ENCODE data around the gene PDZD7. TPM values are rescaled to one million over a fixed set of nuclear protein-coding genes. Genes with fewer than 3 reads are reported as not detected.

PDZD7 gene
- total RNA-seq, 2 experiments from 2014 or later = 1.7 to 3.1 TPM

DNA sequence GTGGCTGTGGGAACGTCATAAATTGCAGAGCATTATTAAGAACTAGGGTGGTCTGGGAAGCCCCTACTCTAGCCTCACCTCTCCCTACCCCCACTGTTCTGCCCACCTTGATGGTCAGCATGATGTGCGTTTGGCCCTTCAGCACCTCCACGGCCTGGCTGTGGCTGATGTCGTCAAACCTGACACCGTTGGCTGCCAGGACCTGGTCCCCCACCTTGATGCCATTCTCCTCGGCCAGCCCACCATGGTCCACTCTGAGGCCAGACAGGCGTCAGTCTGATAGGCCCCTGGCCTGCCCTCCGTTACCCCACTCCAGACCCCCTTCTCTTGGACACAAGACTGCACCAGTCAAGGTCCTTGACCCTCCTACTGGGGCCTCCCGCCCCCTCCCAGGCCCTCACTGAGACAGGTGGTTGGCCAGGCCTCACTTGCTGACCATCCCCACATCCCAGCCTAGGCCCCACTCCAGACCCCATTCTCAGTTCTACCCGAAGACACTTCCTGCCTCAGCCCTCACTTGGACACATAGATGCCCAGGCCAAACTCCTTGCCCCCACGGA is 9.2 kb downstream of the PDZD7 start:
- no peak for DNase-seq
- no peaks in the 10 kb centered on the region for H3K36me3 Mint-ChIP-seq (ENCODE audit: low read depth)

DNA sequence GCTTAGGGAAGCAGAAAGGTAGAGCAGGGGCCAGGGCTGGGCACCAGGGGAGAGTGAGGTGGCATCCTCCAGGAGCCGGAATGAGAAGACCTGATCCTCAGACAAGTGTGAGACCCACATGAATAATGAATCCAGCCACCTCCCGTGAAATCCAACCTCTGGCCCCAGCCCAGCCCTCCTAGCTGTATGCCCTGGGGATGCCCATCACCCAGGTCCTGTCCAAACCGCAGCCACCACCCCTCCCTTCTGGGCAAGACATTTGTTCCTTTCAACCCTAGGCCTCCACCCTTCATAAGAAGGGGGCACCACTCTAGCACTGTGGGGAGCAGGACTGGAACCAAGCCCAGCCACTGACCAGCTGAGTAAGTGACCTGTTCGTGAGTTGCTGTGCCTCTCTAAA is 9.7 kb downstream of the PDZD7 start:
- TF ChIP-seq, protein P1, sequence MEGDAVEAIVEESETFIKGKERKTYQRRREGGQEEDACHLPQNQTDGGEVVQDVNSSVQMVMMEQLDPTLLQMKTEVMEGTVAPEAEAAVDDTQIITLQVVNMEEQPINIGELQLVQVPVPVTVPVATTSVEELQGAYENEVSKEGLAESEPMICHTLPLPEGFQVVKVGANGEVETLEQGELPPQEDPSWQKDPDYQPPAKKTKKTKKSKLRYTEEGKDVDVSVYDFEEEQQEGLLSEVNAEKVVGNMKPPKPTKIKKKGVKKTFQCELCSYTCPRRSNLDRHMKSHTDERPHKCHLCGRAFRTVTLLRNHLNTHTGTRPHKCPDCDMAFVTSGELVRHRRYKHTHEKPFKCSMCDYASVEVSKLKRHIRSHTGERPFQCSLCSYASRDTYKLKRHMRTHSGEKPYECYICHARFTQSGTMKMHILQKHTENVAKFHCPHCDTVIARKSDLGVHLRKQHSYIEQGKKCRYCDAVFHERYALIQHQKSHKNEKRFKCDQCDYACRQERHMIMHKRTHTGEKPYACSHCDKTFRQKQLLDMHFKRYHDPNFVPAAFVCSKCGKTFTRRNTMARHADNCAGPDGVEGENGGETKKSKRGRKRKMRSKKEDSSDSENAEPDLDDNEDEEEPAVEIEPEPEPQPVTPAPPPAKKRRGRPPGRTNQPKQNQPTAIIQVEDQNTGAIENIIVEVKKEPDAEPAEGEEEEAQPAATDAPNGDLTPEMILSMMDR (IDR thresholded peaks at IDR 0.05) = no peak
- CTCF ChIA-PET = no interaction called here
- H3K9me3 ChIP-seq (ENCODE audit: control insufficient read depth in 1 of 2, insufficient read depth in 1 of 2, low read length in 2 of 2) = no peaks in the 10 kb centered on the region
- H3K27ac Mint-ChIP-seq = no peak overlapping the region
- POLR2A ChIA-PET = no interaction called here
- H3K36me3 Mint-ChIP-seq (ENCODE audit: low read depth) = no peaks in the 10 kb centered on the region
- H3K27me3 Mint-ChIP-seq = peaks cover 51% of the 10 kb centered on the region
- peaks cover 13% of the 10 kb centered on the region for H3K4me1 ChIP-seq (ENCODE audit: insufficient read depth, low read length)
- H3K4me3 Mint-ChIP-seq = no peak overlapping the region
- no peaks in the 10 kb centered on the region for H3K9me3 Mint-ChIP-seq
- H3K36me3 ChIP-seq (ENCODE audit: insufficient read depth, low read length) = no peaks in the 10 kb centered on the region
- no peak overlapping the region for H3K27ac ChIP-seq (ENCODE audit: low read depth in 1 of 2, low read length in 2 of 2)
- H3K4me3 ChIP-seq (ENCODE audit: low read length) = no peak overlapping the region
- DNase-seq = no peak
- intact Hi-C loops (cut with DNase I, micrococcal nuclease) = no loop called here
- no peak for ATAC-seq (ENCODE audit: poor library complexity)
- H3K27me3 ChIP-seq (ENCODE audit: control insufficient read depth in 1 of 2, insufficient read depth in 2 of 2, low read length in 2 of 2) = peaks cover 30% of the 10 kb centered on the region in 2 experiments
- peaks cover 4% of the 10 kb centered on the region for H3K4me1 Mint-ChIP-seq (ENCODE audit: low read depth)

More for the DNA sequence above, 9.2 kb downstream of the PDZD7 start:
- peaks cover 25 to 26% of the 10 kb centered on the region in 2 experiments for H3K27me3 ChIP-seq (ENCODE audit: control insufficient read depth in 1 of 2, insufficient read depth in 2 of 2, low read length in 2 of 2)
- no peaks in the 10 kb centered on the region for H3K36me3 ChIP-seq (ENCODE audit: insufficient read depth, low read length)
- Mint-ChIP-seq H3K9me3 (no peaks in the 10 kb centered on the region), H3K4me1 (ENCODE audit: low read depth) (peaks cover 4% of the 10 kb centered on the region), H3K27ac (no peak overlapping the region), H3K4me3 (no peak overlapping the region), H3K27me3 (peaks cover 45% of the 10 kb centered on the region)
- ATAC-seq (ENCODE audit: poor library complexity) = no peak
- H3K27ac ChIP-seq (ENCODE audit: low read depth in 1 of 2, low read length in 2 of 2) = no peak overlapping the region
- peaks cover 13% of the 10 kb centered on the region for H3K4me1 ChIP-seq (ENCODE audit: insufficient read depth, low read length)
- intact Hi-C loops (cut with DNase I, micrococcal nuclease) = no loop called here
- POLR2A ChIA-PET = no interaction called here
- H3K9me3 ChIP-seq (ENCODE audit: control insufficient read depth in 1 of 2, insufficient read depth in 1 of 2, low read length in 2 of 2) = no peaks in the 10 kb centered on the region
- H3K4me3 ChIP-seq (ENCODE audit: low read length) = no peak overlapping the region
- CTCF ChIA-PET = no interaction called here
- TF ChIP-seq, protein P1 (IDR thresholded peaks at IDR 0.05) = no peak

DNA sequence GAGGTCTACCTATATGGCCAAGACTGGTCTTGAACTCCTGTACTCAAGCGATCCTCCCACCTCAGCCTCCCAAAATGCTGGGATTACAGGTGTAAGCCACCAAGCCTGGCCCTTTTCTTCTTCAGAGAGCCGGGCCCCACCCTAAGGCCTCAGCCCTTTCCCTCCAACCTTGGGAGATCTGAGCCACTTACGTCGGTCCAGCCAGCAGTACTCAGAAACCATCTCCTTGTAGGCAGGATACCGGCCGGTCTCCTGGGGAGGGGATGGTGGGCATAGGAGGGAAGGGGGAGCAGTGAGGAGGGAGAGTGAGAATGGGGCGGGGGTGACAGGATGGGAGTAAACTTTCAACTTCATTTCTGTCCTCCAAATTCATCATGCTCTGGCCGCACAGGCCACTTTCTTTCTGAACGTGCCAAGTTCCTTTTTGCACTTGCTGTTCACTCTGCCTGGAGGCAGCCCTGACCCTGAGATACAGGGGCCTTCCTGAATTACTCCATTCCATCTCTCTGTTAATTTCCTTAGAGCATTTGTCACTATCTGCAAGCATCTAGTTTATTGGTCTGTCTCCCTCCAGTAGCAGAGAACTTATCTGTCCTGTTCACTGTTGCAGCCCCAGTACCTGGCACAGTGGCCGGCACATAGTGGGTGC is 10.4 kb downstream of the PDZD7 start:
- ATAC-seq (ENCODE audit: poor library complexity) = no peak
- peaks cover 13% of the 10 kb centered on the region for H3K4me1 ChIP-seq (ENCODE audit: insufficient read depth, low read length)
- Mint-ChIP-seq H3K4me1 (ENCODE audit: low read depth) (peaks cover 4% of the 10 kb centered on the region), H3K27me3 (peaks cover 55% of the 10 kb centered on the region), H3K4me3 (no peak overlapping the region), H3K36me3 (ENCODE audit: low read depth) (no peaks in the 10 kb centered on the region), H3K9me3 (no peaks in the 10 kb centered on the region), H3K27ac (no peak overlapping the region)
- peaks cover 36 to 37% of the 10 kb centered on the region in 2 experiments for H3K27me3 ChIP-seq (ENCODE audit: control insufficient read depth in 1 of 2, insufficient read depth in 2 of 2, low read length in 2 of 2)
- TF ChIP-seq, protein P1 (IDR thresholded peaks at IDR 0.05) = no peak
- H3K9me3 ChIP-seq (ENCODE audit: control insufficient read depth in 1 of 2, insufficient read depth in 1 of 2, low read length in 2 of 2) = no peaks in the 10 kb centered on the region
- no peaks in the 10 kb centered on the region for H3K36me3 ChIP-seq (ENCODE audit: insufficient read depth, low read length)
- ChIA-PET CTCF (no interaction called here), POLR2A (no interaction called here)
- DNase-seq = no peak
- no peak overlapping the region for H3K4me3 ChIP-seq (ENCODE audit: low read length)
- no peak overlapping the region for H3K27ac ChIP-seq (ENCODE audit: low read depth in 1 of 2, low read length in 2 of 2)
- intact Hi-C loops (cut with DNase I, micrococcal nuclease) = no loop called here

Data from CD4-positive, alpha-beta T cell (primary cell).